RWPE1 (cell line): ENCODE results near the gene PLA2G2F.

Source experiments
- CTCF ChIA-PET: fragments of 350-600 bp; sonication (Branson Sonifier 250); formaldehyde crosslinking; extraction: SDS; loops from one replicate; lab custom pipeline; 2021; lab: Yijun Ruan, JAX
- POLR2A ChIA-PET: fragments of 400-600 bp; formaldehyde crosslinking; extraction: SDS; loops from one replicate; lab custom pipeline; 2020; ENCODE audit warnings: antibody characterized with exemption; ENCODE audit not compliant: low non-redundant PET; lab: Yijun Ruan, JAX
- DNase-seq: peaks from one replicate; pipeline ENCODE4 v3.0.0; 2012; ENCODE audit warnings: low spot score
- H3K27ac ChIP-seq: fragments of 450-650 bp; 2 replicates; pipeline ENCODE4 v1.5.1; 2017
- TF ChIP-seq, protein P1 (sequence below): fragments of 450-650 bp; conservative IDR thresholded peaks from 2 replicates; pipeline ENCODE4 v1.5.1; 2017; ENCODE audit warnings: low read depth, mild to moderate bottlenecking

Gene PLA2G2F

DNA sequence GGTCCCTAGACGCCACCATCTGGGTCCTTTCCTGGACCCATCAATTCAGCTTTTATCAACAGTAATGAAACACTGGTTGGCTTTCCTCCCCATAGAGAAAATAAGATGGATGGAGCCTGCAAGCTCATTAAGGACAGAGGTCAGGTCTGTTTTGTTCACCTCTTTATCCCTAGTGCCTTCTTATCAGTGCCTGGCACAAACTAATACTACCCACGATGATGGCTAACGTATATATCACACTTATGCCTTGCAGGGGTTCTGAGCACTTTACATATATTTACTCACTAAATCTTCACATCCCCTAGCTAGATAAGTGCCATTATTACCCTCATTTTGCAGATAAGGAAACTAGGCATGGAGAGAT lies 41.7 kb downstream of the PLA2G2F start:
- CTCF ChIA-PET = interaction anchor here (1.6 kb wide), 1 partner anchor 14 kb away, joined by 4 read pairs; no protein-coding TSS in a partner anchor
- no peak for DNase-seq
- H3K27ac ChIP-seq = no peak overlapping the region
- POLR2A ChIA-PET = no interaction called here
- TF ChIP-seq, protein P1, sequence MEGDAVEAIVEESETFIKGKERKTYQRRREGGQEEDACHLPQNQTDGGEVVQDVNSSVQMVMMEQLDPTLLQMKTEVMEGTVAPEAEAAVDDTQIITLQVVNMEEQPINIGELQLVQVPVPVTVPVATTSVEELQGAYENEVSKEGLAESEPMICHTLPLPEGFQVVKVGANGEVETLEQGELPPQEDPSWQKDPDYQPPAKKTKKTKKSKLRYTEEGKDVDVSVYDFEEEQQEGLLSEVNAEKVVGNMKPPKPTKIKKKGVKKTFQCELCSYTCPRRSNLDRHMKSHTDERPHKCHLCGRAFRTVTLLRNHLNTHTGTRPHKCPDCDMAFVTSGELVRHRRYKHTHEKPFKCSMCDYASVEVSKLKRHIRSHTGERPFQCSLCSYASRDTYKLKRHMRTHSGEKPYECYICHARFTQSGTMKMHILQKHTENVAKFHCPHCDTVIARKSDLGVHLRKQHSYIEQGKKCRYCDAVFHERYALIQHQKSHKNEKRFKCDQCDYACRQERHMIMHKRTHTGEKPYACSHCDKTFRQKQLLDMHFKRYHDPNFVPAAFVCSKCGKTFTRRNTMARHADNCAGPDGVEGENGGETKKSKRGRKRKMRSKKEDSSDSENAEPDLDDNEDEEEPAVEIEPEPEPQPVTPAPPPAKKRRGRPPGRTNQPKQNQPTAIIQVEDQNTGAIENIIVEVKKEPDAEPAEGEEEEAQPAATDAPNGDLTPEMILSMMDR = no peak

DNA sequence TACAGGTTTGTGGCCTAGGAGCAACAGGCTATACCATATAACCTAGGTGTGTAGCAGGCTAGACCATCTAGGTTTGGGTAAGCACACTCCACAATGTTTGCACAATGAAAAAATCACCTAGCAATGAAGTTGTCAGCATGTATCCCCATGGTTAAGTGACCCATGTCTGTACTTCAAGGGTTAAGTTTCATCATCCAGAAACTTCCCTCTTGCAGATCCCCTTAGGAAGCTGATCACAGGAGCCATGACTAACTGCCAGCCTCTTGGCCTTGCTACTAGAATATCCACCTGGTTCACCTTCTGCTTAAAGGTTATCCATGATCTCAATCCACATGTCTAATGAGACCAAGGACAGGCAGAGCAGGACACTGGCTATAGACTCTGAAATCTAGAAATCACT lies 43.3 kb downstream of the PLA2G2F start:
- DNase-seq = no peak
- no peak overlapping the region for H3K27ac ChIP-seq
- ChIA-PET POLR2A (no interaction called here), CTCF (no interaction called here)
- TF ChIP-seq, protein P1 = no peak

DNA sequence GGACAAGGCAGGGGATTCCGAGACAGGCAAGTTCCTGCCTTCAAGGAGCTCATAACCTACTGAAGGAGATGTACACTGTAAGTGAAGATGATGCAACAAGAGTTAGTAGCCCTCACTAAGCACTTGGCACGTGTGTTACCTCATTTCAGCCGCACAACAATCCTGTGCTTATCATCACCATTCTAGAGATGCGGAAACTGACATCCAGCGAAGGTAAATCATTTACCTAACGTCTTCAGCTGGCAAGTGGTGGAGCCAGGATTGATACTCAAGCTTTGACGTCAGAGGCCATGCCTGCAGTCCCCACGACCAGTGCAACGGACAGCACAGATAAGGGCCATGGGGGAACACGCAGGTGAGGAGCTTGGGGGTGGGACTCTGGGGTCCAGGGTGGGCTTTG lies 43.9 kb downstream of the PLA2G2F start:
- H3K27ac ChIP-seq = no peak overlapping the region
- ChIA-PET POLR2A (no interaction called here), CTCF (interaction anchor here (0.6 kb wide), 1 partner anchor 31 kb away, joined by 3 read pairs; no protein-coding TSS in a partner anchor)
- no peak for DNase-seq
- TF ChIP-seq, protein P1 = no peak

DNA sequence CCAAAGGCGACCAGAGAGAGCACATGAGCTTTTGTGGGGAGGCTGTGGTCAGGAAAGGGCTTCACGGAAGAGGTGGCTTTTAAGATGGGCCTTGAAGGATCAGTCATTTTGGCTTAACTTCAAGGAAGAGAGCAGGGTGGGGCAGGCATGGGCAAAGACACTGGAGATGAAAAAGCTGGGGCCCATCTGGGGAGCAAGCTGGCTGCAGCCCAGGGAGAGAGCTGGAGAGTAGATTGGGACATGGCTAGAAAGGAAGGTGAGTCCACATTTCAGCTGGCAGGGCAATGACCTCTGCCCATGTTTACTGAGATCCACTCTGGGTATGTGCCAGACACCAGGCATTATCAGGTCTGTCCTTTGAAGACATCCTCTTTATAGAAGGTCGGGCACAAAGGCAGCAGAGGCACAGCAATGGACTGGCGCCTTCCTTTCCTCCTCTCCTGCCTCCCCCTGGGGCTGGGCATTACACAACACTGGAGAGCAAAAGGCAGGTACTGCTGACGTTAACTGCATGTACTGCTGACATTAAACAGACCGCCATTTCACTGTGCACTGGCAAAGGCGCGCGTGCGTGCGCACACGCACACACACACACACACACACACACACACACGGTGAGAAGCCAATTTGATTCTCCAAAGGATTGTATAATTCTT lies 44.6 kb downstream of the PLA2G2F start:
- ChIA-PET CTCF (interaction anchor here (0.6 kb wide), 1 partner anchor 32 kb away, joined by 3 read pairs; no protein-coding TSS in a partner anchor), POLR2A (no interaction called here)
- TF ChIP-seq, protein P1 = no peak
- DNase-seq = no peak
- H3K27ac ChIP-seq = no peak overlapping the region

DNA sequence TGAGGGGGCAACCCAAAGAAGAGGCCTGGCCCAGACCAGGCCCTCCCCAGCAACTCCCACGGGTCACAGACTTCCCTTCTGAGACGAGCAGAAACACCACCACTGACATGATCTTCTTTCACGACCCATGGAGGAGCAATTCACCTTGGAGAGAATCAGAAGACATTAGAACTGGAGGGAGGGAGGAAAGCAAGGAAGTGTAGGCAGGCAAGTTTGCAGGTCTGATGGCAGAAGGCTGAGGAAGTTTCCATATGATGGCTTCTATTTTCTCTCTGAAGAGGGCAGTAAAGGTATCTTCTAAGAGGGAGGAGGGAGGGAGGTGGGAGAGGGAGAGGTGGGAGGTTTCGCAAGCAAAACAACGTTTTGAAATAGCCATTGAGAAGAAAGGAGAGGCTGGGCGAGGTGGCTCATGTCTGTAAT lies 45.4 kb downstream of the PLA2G2F start:
- no peak for DNase-seq
- POLR2A ChIA-PET = no interaction called here

DNA sequence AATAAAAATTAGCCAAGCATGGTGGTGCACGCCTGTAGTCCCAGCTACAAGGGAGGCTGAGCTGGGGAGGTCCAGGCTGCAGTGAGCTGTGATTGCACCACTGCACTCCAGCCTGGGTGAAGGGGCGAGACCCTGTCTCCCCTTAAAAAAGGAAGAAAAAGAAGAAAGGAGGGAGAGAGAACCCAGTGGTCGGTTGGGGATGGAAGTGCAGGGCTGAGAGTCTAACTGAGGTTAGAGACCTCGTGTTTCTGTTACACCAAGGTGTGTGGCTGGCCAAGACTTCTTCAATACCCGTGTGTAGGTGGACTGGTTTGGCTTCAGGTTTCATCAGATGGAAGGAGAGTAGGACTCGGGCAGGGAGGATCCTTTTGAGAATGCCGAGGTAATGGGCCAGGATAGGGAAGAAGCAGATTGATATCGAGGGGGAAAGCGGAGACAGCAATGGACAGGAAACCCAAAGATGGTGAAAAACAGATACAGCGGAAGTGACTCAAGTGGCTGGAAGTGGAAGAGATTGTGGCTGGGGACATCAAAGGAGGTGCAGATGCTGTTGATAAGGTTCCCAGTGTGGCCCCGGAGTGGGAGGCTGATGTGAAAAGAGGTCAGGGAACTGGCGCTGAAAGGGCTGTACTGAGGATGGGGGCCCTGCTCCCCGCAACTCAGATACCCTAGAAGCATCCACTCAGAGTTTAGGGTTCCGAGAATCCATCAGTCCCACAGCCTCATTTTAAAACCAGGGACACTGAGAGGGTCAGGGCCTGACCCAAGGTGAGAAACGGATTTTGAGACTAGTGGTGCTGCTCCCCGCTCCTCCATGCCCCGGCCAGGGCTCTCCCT lies 46.1 kb downstream of the PLA2G2F start:
- TF ChIP-seq, protein P1 = no peak
- no peak overlapping the region for H3K27ac ChIP-seq
- ChIA-PET CTCF (interaction anchor here (0.6 kb wide), 1 partner anchor 285 kb away, joined by 4 read pairs; no protein-coding TSS in a partner anchor), POLR2A (no interaction called here)
- DNase-seq = no peak

More for the DNA sequence above, 45.4 kb downstream of the PLA2G2F start:
- H3K27ac ChIP-seq = no peak overlapping the region
- CTCF ChIA-PET = interaction anchor here (0.6 kb wide), 1 partner anchor 286 kb away, joined by 4 read pairs; no protein-coding TSS in a partner anchor
- TF ChIP-seq, protein P1 = no peak
